HG03432 (cell line): Measurements from ENCODE around the gene MEIS3.
"Not testable (repeated sequence)": the region's sequence is repeated elsewhere in the genome, so short reads cannot be mapped to it uniquely, and the experiment has no call there.

Experiments used
- ATAC-seq: cut with Tn5 transposase; IDR thresholded peaks from one replicate; pipeline ENCODE4 v1.9.1; 2021; ENCODE audit warnings: mild to moderate bottlenecking, moderate library complexity; ENCODE audit not compliant: unreplicated experiment

Gene MEIS3

DNA sequence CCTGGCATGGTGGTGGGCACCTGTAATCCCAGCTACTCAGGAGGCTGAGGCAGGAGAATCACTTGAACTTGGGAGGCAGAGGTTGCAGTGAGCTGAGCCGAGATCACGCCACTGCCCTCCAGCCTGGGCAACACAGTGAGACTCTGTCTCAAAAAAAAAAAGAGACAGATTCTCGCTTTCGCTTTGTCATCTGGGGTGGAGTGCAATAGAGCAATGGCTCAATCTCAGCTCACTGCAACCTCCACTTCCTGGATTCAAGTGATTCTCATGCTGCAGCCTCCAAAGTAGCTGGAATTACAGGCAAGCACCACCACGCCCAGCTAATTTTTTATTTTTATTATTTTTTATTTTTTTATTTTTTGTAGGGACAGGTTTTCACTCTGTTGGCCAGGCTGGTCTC is 30.6 kb downstream of the MEIS3 start:
- ATAC-seq: not testable (repeated sequence)

DNA sequence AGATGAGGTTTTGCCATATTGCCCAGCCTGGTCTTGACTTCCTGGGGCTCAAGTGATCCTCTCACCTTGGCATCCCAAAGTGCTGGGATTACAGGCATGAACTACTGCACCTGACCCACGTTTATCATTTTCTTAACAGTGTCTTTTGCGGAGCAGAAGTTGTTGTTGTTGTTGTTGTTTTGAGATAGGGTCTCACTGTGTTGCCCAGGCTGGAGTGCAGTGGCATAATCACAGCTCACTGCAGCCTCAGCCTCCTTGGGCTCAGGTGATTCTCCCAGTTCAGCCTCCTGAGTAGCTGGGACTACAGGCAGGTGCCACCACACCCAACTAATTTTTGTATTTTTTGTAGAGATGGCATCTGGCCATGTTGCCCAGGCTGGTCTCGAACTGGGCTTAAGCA is 31.7 kb downstream of the MEIS3 start:
- not testable (repeated sequence) for ATAC-seq

DNA sequence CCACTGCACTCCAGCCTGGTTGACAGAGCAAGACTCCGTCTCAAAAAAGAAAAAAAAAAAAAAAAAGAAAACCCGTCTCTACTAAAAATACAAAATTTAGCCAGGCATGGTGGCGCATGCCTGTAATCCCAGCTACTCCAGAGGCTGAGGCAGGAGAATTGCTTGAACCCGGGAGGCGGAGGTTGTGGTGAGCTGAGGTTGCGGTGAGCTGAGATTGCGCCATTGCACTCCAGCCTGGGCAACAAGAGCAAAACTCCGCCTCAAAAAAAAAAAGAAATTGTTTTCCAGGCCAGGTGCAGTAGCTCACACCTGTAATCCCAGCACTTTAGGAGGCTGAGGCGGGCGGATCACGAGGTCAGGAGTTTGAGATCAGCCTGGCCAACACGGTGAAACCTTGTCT is 32.7 kb downstream of the MEIS3 start:
- ATAC-seq: not testable (repeated sequence)

GRCh38 chr19:47384533-47384932 is 34.8 kb downstream of the MEIS3 start:
- ATAC-seq: not testable (repeated sequence)

GRCh38 chr19:47383890-47384289 is 35.4 kb downstream of the MEIS3 start:
- ATAC-seq: not testable (repeated sequence)

- no peak for ATAC-seq
Observed at GRCh38 chr19:47381653-47382279, 37.6 kb downstream of the MEIS3 start.

- no peak for ATAC-seq
Observed at GRCh38 chr19:47381121-47381520, 38.2 kb downstream of the MEIS3 start.

DNA sequence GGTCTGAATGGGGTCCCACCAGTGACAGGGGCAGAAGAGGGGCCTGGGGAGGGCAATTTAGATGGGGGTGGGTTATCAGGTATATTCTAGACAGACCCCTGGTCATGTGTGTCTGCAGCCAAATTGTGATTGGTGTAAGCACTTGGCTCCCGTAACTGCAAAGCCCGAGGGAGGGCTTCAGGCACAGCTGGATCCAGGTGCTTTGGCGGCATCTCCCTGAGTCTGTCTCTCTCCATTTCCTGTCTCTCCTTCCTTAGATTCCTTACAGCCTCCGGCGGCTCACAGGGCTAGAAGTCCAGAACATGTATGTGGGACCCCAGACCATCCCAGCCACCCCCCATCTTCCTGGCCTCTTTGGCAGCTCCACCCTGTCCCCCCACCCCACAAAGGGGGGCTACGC is 38.8 kb downstream of the MEIS3 start:
- no peak for ATAC-seq

DNA sequence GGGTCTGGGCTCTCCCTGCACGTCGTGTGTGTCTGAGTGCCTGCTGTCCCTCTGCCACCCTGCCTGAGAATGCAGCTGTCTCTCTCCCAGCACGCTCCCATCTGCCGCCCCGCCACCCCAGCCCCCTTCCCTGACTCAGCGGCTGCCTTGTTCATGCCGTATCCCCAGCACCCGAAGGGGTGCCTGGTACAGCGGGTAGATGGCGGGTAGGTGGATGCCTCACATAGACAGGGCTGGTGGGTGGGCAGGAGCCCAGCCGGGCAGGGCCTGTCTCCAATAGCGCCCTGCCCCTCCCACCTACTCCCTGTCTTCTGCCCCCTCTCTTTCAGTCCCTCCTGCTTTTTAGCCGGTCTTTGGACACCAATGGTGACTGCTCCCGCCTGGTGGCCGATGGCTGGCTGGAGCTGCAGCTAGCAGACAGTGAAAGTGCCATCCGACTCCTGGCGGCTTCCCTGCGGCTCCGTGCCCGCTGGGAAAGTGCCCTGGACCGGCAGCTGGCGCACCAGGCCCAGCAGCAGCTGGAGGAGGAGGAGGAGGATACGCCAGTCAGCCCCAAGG is 39.9 kb downstream of the MEIS3 start:
- no peak for ATAC-seq

- no peak for ATAC-seq
Observed at GRCh38 chr19:47378246-47378645, 41.1 kb downstream of the MEIS3 start.

- no peak for ATAC-seq
Observed at GRCh38 chr19:47377801-47378200, 41.5 kb downstream of the MEIS3 start.

DNA sequence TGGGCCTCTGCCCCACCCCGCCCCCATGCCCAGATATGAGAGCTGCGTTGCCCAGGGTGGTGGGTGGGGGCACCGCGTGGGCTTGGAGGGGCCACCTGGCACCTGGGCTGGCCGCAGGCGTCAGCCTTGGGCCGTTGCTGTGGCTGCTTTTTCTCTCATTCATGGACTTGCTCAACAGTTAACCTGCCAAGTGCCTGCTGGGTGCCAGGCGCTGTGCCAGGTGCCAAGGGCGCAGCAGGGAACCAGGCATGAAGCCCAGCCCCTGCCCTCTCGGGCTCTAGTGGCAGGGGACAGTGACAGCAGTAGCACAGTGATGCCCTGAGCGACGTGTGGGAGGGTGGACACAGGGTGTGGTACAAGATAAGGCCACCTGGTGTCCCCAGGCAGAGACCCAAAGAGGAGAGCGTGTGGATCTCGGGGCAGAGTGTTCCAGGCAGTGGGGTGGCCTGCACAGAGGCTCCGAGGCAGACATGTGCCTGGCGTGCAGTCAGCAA is 42.1 kb downstream of the MEIS3 start:
- no peak for ATAC-seq

- no peak for ATAC-seq
Observed at GRCh38 chr19:47376589-47377144, 42.7 kb downstream of the MEIS3 start.

DNA sequence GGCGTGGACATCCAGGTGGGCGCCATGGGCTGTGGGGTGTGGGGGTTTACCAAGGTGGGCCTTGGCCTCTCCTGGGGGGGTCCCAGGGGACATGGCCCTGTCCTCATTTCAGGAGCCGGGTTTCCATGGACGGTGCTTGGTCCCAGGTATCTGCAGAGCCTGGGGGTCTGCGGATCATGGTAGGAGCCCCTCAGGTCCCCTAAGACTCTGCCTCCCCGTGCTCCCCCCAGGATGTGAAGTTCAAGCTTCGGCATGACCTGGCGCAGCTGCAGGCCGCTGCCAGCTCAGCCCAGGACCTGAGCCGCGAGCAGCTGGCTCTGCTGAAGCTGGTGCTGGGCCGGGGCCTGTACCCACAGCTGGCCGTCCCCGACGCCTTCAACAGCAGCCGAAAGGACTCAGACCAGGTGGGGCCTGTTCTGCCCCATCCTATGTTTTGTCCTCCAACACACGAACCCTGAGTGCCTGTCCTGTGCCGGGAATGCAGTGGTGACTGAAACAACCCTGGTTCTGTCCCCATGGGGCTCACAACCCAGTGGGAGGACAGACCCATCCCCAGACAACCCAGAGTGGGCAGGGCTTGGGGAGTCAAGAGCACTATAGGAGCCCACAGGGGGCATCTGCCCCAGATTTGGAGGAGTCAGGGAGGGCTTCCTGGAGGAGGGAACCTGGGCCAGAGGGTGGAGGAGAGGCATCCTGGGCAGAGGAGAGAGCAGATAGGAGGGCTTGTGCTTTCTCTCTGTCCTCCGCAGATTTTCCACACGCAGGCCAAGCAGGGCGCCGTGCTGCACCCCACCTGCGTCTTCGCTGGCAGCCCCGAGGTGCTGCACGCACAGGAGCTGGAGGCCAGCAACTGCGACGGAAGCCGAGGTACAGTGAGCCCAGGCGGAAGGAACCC is 43.4 kb downstream of the MEIS3 start:
- no peak for ATAC-seq

DNA sequence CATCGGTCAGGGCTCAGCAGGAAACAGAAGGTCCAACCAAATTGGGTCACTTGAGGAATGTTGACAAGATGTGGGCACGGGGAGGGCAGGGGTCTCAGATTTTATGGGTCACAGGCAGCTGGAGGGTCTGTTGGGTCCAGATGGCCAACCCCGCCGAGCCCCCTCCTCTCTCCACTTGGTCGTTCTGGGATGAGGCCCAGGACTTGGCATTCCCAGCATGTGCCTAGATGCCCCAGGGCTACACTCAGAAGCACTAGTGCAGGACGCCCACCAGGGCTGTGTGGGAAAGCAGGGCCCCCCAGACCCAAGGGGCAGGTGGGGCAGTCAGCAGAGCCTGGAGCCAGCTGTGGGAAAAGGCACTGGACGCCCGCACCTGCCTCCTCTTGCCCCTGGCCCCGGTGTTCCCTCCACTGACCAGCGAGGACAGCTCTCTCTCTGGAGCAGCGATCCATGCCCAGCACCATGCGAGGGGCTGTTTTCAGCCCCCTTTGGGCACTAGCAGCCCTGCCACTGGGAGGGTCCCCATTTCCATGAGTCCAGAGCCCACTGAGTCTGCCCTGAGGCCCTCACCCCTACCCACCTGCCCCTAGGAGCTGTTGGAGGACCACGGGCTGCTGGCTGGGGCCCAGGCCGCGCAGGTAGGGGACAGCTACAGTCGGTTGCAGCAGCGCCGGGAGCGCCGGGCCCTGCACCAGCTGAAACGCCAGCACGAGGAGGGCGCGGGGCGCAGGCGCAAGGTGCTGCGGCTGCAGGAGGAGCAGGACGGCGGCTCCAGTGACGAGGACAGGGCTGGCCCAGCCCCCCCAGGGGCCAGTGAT is 44.2 kb downstream of the MEIS3 start:
- ATAC-seq: no peak

- no peak for ATAC-seq
Observed at GRCh38 chr19:47373246-47374240, 45.8 kb downstream of the MEIS3 start.

- ATAC-seq: no peak
Observed at GRCh38 chr19:47372603-47373002, 46.7 kb downstream of the MEIS3 start.

DNA sequence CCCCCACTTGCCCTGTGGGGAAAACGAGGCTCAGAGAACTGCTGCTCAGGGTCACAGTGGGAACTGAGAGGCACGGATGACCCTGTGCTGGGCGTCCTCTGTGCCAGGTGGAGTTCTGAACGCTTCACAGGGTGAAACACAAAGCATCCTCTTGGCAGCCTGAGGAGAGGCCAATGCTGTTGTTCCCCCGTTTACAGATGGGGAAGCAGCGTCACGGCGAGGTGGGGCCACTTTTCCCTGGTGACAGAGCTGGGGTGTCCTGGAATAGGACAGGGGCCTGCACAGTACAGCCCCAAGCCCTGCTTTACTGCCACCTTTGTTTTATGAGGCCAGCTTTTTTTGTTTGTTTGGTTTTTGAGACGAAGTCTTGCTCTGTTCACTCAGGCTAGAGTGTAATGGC is 48.1 kb downstream of the MEIS3 start:
- no peak for ATAC-seq

- no peak for ATAC-seq
Observed at GRCh38 chr19:47370045-47370611, 49.2 kb downstream of the MEIS3 start.
